HG02588 (cell line): ENCODE results near the gene SPAG16.
"Not testable (repeated sequence)": the region's sequence is repeated elsewhere in the genome, so short reads cannot be mapped to it uniquely, and the experiment has no call there.

ENCODE experiments used
- ATAC-seq: cut with Tn5 transposase; IDR thresholded peaks from one replicate; pipeline ENCODE4 v1.9.1; 2021; ENCODE audit warnings: mild to moderate bottlenecking, moderate library complexity; ENCODE audit not compliant: unreplicated experiment

The SPAG16 gene

GRCh38 chr2:214057986-214058385, 773.7 kb downstream of the SPAG16 start:
- ATAC-seq: no peak

- ATAC-seq: not testable (repeated sequence)
Observed at GRCh38 chr2:214062279-214062678, 778.0 kb downstream of the SPAG16 start.

- ATAC-seq: no peak
Observed at GRCh38 chr2:214064471-214064870, 780.2 kb downstream of the SPAG16 start.

- ATAC-seq: no peak
Observed at GRCh38 chr2:214066862-214067261, 782.6 kb downstream of the SPAG16 start.

- ATAC-seq: no peak
Observed at GRCh38 chr2:214069254-214069653, 785.0 kb downstream of the SPAG16 start.

- no peak for ATAC-seq
Observed at GRCh38 chr2:214075456-214075855, 791.2 kb downstream of the SPAG16 start.

- ATAC-seq: no peak
Observed at GRCh38 chr2:214076527-214076926, 792.3 kb downstream of the SPAG16 start.

- ATAC-seq: no peak
Observed at GRCh38 chr2:214077727-214078126, 793.5 kb downstream of the SPAG16 start.

- no peak for ATAC-seq
Observed at GRCh38 chr2:214079032-214079431, 794.8 kb downstream of the SPAG16 start.

- ATAC-seq: no peak
Observed at GRCh38 chr2:214088536-214088935, 804.3 kb downstream of the SPAG16 start.

GRCh38 chr2:214096208-214096715, 812.0 kb downstream of the SPAG16 start:
- no peak for ATAC-seq

- no peak for ATAC-seq
Observed at GRCh38 chr2:214098811-214099210, 814.5 kb downstream of the SPAG16 start.

- ATAC-seq: no peak
Observed at GRCh38 chr2:214100488-214100887, 816.2 kb downstream of the SPAG16 start.

GRCh38 chr2:214103276-214104001, 819.2 kb downstream of the SPAG16 start:
- ATAC-seq: no peak

GRCh38 chr2:214104219-214104618, 820.0 kb downstream of the SPAG16 start:
- ATAC-seq: no peak

- ATAC-seq: no peak
Observed at GRCh38 chr2:214104967-214105366, 820.7 kb downstream of the SPAG16 start.

- ATAC-seq: no peak
Observed at GRCh38 chr2:214107726-214108125, 823.5 kb downstream of the SPAG16 start.

- ATAC-seq: no peak
Observed at GRCh38 chr2:214108598-214108997, 824.3 kb downstream of the SPAG16 start.

- no peak for ATAC-seq
Observed at GRCh38 chr2:214117054-214117453, 832.8 kb downstream of the SPAG16 start.

- no peak for ATAC-seq
Observed at GRCh38 chr2:214126135-214126534, 841.9 kb downstream of the SPAG16 start.

GRCh38 chr2:214127170-214127569, 842.9 kb downstream of the SPAG16 start:
- ATAC-seq: no peak

GRCh38 chr2:214127571-214127970, 843.3 kb downstream of the SPAG16 start:
- no peak for ATAC-seq

- no peak for ATAC-seq
Observed at GRCh38 chr2:214128040-214128439, 843.8 kb downstream of the SPAG16 start.
